K562 (cell line): ENCODE results near the gene MED15. TPM values are rescaled to one million over a fixed set of nuclear protein-coding genes. Genes with fewer than 3 reads are reported as not detected.
A peak's percentile ranks its signal among the peaks of the same experiment; 100 is the strongest.

ENCODE experiments used
- ARID2 ChIP-seq: fragments of 450-650 bp; IDR thresholded peaks from 2 replicates; pipeline ENCODE4 v1.6.1; 2017; ENCODE audit warnings: antibody characterized with exemption, mild to moderate bottlenecking
- ATF7 ChIP-seq: fragments of 450-650 bp; IDR thresholded peaks from 2 replicates; pipeline ENCODE4 v1.7.1; 2014; ENCODE audit warnings: mild to moderate bottlenecking, moderate library complexity
- BRD4 ChIP-seq: fragments of 200-600 bp; sonication (generic); IDR thresholded peaks from 2 replicates; pipeline ENCODE4 v1.6.1; 2017; ENCODE audit warnings: inconsistent platforms
- CHAMP1 ChIP-seq: fragments of 450-650 bp; IDR thresholded peaks from 2 replicates; pipeline ENCODE4 v1.6.1; 2016; ENCODE audit warnings: mild to moderate bottlenecking
- EZH2 ChIP-seq: IDR thresholded peaks from 2 replicates; pipeline ENCODE4 v1.6.1; 2012; ENCODE audit warnings: low read depth, mild to moderate bottlenecking, inconsistent platforms, low read length, borderline replicate concordance
- HBP1 ChIP-seq: fragments of 450-650 bp; formaldehyde crosslinking; IDR thresholded peaks from 2 replicates; pipeline ENCODE4 v1.4.0; 2022; ENCODE audit warnings: missing genetic modification characterization
- HIVEP1 ChIP-seq: fragments of 250-450 bp; sonication (Bioruptor Pico); IDR thresholded peaks from 2 replicates; pipeline ENCODE4 v1.4.0; 2020; ENCODE audit warnings: mild to moderate bottlenecking
- KAT8 ChIP-seq: fragments of 450-650 bp; IDR thresholded peaks from 2 replicates; pipeline ENCODE4 v1.6.1; 2016; ENCODE audit warnings: low read depth, mild to moderate bottlenecking
- LCOR ChIP-seq: sonication (generic); formaldehyde crosslinking; IDR thresholded peaks from 2 replicates; pipeline ENCODE4 v1.8.0; 2022; ENCODE audit warnings: mild to moderate bottlenecking, missing genetic modification reagents
- MEF2D ChIP-seq: conservative IDR thresholded peaks from 2 replicates; pipeline ENCODE4 v1.6.1; 2016; ENCODE audit warnings: low read depth, missing genetic modification characterization, missing compliant biosample characterization
- MYNN ChIP-seq, 2 experiments: sonication (generic); formaldehyde crosslinking in 1 of 2; IDR thresholded peaks; 2 replicates each; pipeline versions ENCODE4 v1.5.0 to v1.6.1; 2016 to 2020; ENCODE audit warnings: antibody characterized with exemption in 1 of 2, missing genetic modification reagents in 1 of 2
- NFE2 ChIP-seq: IDR thresholded peaks from 2 replicates; pipeline ENCODE4 v1.6.1; 2014; ENCODE audit warnings: antibody characterized with exemption, low read depth
- NFIC ChIP-seq: fragments of 450-650 bp; IDR thresholded peaks from 2 replicates; pipeline ENCODE4 v1.6.1; 2017; ENCODE audit warnings: mild to moderate bottlenecking, inconsistent platforms
- NR1H2 ChIP-seq: sonication (generic); formaldehyde crosslinking; IDR thresholded peaks from 2 replicates; pipeline ENCODE4 v1.4.0; 2020; ENCODE audit warnings: mild to moderate bottlenecking, missing genetic modification reagents
- PTTG1 ChIP-seq: fragments of 450-650 bp; IDR thresholded peaks from 2 replicates; pipeline ENCODE4 v1.6.1; 2016; ENCODE audit warnings: low read depth, mild to moderate bottlenecking, missing genetic modification characterization, missing compliant biosample characterization
- RB1 ChIP-seq: fragments of 450-650 bp; IDR thresholded peaks from 2 replicates; pipeline ENCODE4 v1.6.1; 2017; ENCODE audit warnings: low read depth, mild to moderate bottlenecking
- RBM15 ChIP-seq: fragments of 200-400 bp; formaldehyde crosslinking; IDR thresholded peaks from 2 replicates; pipeline ENCODE4 v1.6.1; 2018; ENCODE audit warnings: mild to moderate bottlenecking, low read length, moderate library complexity; ENCODE audit not compliant: insufficient read depth
- RCOR1 ChIP-seq, 2 experiments: IDR thresholded peaks; 2 replicates each; pipeline ENCODE4 v1.6.1; 2012; ENCODE audit warnings: low read depth in 2 of 2, low read length in 2 of 2, borderline replicate concordance in 1 of 2, improper control_type of control experiment in 1 of 2
- SRSF7 ChIP-seq: fragments of 200-400 bp; formaldehyde crosslinking; optimal IDR thresholded peaks from 2 replicates; pipeline ENCODE3; 2017; ENCODE audit warnings: mild to moderate bottlenecking, low read depth, low read length
- TAF1 ChIP-seq: IDR thresholded peaks from 2 replicates; pipeline ENCODE4 v1.6.1; 2011; ENCODE audit warnings: mild to moderate bottlenecking, low read length, moderate library complexity; ENCODE audit not compliant: insufficient read depth, control insufficient read depth, severe bottlenecking; ENCODE audit errors: extremely low read depth
- TAF15 ChIP-seq: fragments of 200-400 bp; formaldehyde crosslinking; IDR thresholded peaks from 2 replicates; pipeline ENCODE4 v1.6.1; 2017; ENCODE audit warnings: mild to moderate bottlenecking, low read depth, low read length, moderate library complexity
- TGIF2 ChIP-seq: sonication (generic); formaldehyde crosslinking; IDR thresholded peaks from 2 replicates; pipeline ENCODE4 v1.8.1; 2022; ENCODE audit warnings: mild to moderate bottlenecking, missing genetic modification reagents, moderate library complexity
- THRA ChIP-seq: fragments of 450-650 bp; IDR thresholded peaks from 2 replicates; pipeline ENCODE4 v1.6.1; 2017; ENCODE audit warnings: mild to moderate bottlenecking, moderate library complexity
- ZEB2 ChIP-seq: fragments of 450-650 bp; IDR thresholded peaks from 2 replicates; pipeline ENCODE4 v1.6.1; 2016
- ZNF699 ChIP-seq: fragments of 250-450 bp; sonication (Bioruptor Pico); IDR thresholded peaks from 2 replicates; pipeline ENCODE4 v1.8.0; 2021; ENCODE audit warnings: mild to moderate bottlenecking, moderate library complexity; ENCODE audit not compliant: insufficient replicate concordance
- ZNF766 ChIP-seq: fragments of 200-800 bp; sonication (Bioruptor generic); conservative IDR thresholded peaks from 2 replicates; pipeline ENCODE4 v1.6.1; 2016; ENCODE audit warnings: missing genetic modification characterization, missing compliant biosample characterization
- polyA plus RNA-seq, 8 experiments: library from polyadenylated mRNA; depleted of rRNA in 4 of 8; stranded (reverse) in 5 of 8; unstranded in 3 of 8; fragments of >200 nt; fragmentation: Nextera tagmentation in 2 of 8; fragmentation: Illumina TruSeq in 1 of 8; extraction: Ambion mirVana in 2 of 8; extraction: Trizol in 1 of 8; gene quantifications; 2 replicates each; pipeline versions ENCODE4 v1.2.1 to v1.2.3, GENCODE V29; 2011 to 2014; ENCODE audit warnings: inconsistent platforms in 1 of 8, missing spikeins in 1 of 8
- total RNA-seq, 7 experiments: library from RNA; depleted of rRNA in 6 of 7; stranded (reverse); fragments of >200 nt in 6 of 7; fragmentation: Illumina TruSeq in 2 of 7; extraction: Trizol in 2 of 7; gene quantifications; 2 replicates each; pipeline versions ENCODE4 v1.2.1 to v1.2.3, GENCODE V29; 2011 to 2021; ENCODE audit warnings: low replicate concordance in 1 of 7

The MED15 gene
- total and polyA plus RNA-seq, 9 of the 15 experiments (the other 6 are each of a cell fraction or from before 2014, with no cell fraction given) = 4.0 to 271 (median 60.1) TPM

- TF ChIP-seq ATF7 (no peak), TAF1 (no peak), PTTG1 (no peak), TAF15 (no peak), MEF2D (tag) (no peak), NR1H2 (CRISPR knock-in tag) (peak; percentile 86; the same call in 1 of the 2 replicates), CHAMP1 (no peak), ZNF766 (CRISPR knock-in tag) (no peak), EZH2 (no peak), RBM15 (no peak), ZNF699 (CRISPR knock-in tag) (peak; percentile 44), SRSF7 (no peak), HBP1 (CRISPR knock-in tag) (no peak), ZEB2 (no peak), TGIF2 (CRISPR knock-in tag) (no peak), HIVEP1 (CRISPR knock-in tag) (no peak), RCOR1 (IDR thresholded peaks at IDR 0.05; ENCODE audit: borderline replicate concordance in 1 of 2, low read depth in 2 of 2, low read length in 2 of 2) (no peak), ARID2 (no peak), THRA (no peak), RB1 (no peak), LCOR (CRISPR knock-in tag) (no peak), BRD4 (no peak), MYNN (IDR thresholded peaks at IDR 0.05) (no peak), MYNN (CRISPR knock-in tag; IDR thresholded peaks at IDR 0.05) (0 out of 2 replicates have a peak, but pooled peaks have one; percentile 39), NFE2 (no peak), NFIC (no peak), KAT8 (no peak)
These were observed 64.9 kb downstream of the MED15 start (continued) for GRCh38 chr22:20572132-20572802.
